Glomerular visceral epithelial cell (primary cell): ENCODE measurements around the gene CDC73.
"Not testable (repeated sequence)": the region's sequence is repeated elsewhere in the genome, so short reads cannot be mapped to it uniquely, and the experiment has no call there.

ENCODE experiments used
- DNase-seq: peaks from one replicate; pipeline ENCODE4 v3.0.0-alpha.2; 2016; ENCODE audit errors: extremely low spot score

Gene CDC73

DNA sequence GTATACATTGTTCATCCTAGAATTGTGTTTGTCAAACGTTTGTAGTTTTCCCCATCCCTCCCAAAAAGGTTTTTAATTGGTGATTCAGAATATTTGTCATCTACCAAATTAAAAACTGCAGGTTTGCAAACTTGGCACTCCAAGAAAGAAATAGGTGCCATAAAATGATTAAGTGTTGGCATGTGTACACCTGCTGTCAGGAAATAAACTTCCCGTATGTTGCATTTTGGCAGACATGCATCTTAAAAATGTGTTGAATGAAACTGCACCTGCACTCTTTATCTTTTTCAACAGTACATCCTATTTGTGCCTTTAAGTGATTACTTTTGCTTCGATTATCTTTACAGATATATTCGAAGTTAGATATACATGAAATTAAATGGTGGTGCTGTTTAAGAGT is 57.3 kb downstream of the CDC73 start:
- no peak for DNase-seq

DNA sequence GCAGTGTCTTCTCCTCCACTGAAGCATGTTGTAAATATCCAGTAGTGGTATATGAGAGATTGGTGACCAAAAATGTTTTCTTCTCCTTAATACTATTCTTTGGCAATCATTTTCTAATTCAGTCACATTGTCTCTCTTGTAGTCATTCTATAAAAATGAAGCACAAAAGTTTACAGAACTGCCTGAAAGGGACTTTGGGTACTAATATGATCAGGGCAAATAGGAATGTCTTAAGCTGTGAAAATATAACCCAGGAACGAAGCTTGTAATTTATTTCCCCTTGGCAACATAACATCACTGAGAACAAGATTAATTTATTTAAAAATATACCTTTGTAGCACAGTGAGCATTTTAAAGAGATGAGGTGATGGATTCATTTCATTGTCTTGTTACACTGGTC is 59.7 kb downstream of the CDC73 start:
- DNase-seq, result peak; percentile 13

DNA sequence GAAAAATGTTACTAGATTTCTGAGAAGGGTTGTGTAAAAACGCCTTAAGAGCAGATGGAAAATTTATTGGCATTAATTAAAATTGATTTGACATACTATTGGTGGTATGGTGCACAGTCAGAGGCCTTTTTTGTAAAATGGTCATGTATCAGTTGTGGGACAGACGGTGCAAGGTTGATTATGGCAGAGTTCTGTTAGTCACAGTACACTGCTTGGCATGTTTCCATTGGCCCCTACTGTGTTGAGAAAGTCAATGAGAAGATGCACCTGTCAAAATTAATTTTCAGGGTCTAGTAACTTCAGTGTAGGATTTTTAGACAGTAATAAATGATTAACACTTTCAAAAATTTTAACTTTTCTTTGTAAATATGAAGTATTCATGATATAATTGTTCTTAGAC is 60.2 kb downstream of the CDC73 start:
- DNase-seq, result peak; percentile 17

DNA sequence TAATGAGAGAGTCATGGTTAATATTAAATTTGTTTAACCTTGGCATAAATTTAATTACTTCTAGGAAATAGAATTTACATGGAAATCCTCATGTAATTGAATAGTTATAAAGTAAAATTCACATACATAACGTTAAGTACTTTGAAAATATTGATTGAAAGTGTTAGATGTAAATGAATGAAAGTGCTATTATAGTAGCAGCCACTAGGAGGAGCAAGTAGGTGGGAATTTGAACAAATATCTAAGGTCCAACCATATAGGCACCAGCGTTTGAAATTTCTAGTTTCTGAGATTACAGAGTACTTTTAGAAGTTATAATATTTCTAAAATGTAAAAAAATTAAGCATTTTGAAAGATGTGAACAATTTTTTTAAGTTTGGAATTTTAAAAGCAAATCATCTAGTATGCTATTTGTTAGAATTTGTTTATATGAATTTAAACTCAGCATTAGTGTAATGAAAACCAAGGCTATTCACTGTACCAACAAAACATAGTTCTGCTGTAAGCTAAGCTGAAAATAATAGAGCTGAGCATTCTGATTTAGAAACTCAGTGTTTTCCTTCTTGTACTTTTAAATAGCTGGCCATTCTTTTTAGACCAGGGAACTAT is 61.3 kb downstream of the CDC73 start:
- DNase-seq, result peak; percentile 59

- DNase-seq, result no peak
Measured at GRCh38 chr1:193184776-193185175, 62.9 kb downstream of the CDC73 start.

- no peak for DNase-seq
Measured at GRCh38 chr1:193185211-193185610, 63.4 kb downstream of the CDC73 start.

DNA sequence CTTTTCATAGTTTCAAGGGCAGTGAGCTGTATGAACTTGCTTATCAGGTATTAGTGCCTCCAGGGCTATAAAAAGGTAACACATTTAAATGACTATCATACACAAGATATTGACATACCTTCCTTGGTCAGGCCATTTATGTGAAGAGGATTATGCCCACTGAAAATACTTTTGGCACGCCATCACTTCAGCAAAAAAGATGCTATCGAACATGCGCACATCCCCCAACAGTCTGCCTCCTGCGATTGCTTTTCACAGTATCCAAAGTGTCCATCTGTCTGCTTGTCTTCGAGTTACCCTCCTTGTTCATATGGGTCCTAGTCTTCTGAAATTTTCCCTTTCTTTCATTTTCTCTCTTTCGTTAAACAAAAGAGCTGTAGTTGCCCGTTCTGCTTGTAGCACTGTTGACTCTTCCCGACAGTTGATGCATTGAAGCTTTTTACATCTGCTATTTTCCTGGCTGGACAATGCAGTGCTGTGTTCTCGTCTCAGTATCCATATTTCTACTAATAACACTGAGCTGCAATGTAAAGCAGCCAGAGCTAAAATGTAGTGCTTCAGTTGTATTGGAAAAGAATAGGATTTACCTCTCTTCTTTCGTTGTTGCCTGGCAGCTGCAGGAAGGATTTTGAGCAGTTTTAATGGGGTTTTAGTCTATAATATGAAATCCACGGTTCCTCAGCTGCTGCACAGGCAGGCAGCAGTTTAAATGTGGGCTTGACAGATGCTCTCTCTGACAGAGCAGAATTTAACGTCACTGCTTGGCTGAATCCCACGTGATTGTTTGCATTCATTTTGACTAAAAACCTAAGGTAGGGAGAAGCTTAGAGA is 64.3 kb downstream of the CDC73 start, which contains the start of gene B3GALT2:
B3GALT2 (minus strand) TSS at position 713 of the 831 bp plus-strand sequence. CDS start 5,051 bp downstream, outside the sequence.
- peak; percentile 11 for DNase-seq

DNA sequence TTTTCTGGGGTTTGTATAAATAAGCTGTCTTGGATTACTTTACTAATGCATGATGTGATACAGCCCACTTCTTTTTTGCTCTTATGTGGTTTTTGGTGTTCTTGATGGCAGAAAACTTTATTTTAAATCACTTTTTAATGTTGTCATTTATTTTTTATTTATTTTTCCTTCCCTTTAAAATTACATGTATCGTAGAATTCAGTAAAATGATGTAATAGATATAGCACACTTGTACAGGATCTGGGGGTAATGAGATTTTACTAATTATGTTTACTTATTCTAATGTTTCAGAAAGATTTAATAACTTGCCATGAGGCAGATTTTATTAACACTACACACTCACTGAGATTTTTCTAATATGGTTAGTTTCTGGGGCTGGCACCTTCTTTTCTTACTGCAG is 65.3 kb downstream of the CDC73 start:
- DNase-seq, result no peak

DNA sequence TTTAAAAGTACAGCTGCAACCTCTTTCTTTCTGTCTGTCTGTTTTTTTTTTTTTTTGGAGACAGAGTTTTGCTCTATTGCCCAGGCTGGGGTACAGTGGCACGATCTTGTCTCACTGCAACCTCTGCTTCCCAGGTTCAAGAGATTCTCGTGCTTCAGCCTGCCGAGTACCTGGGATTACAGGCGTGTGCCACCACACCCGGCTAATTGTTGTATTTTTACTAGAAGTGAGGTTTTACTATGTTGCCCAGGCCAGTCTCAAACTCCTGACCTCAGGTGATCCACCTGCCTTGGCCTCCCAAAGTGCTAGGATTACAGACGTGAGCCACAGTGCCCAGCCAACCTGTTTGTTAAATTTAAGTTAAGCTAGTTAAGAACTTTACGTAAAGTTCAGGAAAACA is 67.1 kb downstream of the CDC73 start:
- DNase-seq, result not testable (repeated sequence)

DNA sequence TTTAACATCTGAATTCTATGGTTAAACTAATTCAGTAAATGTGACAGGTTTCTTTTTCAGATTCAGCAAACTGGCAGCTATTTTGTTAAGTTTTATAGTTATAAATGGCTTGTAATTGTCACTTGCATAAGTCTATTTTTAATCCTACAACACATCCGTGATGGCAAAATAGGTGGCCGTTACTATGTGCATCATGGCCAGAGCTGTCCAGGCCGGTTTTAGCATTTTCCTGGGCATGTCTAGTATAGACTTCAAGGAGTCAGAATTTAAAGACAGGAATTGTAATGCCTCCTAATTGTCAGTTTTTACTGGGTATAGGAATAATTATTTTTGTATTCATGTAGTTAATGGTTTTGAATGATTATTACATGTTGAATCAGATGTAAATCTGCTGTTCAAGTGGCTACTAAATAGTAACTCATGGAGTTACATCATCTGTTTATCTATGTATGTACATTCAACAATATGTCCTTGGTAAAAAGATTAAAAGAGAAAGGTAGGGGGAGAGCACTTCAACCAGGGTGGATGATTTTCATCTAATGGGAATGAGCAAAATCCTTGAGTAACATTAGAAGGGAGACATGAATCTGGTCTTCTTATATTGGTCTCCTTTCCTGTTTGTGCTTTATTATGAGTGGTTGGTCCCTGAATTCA is 67.7 kb downstream of the CDC73 start:
- DNase-seq, result no peak

DNA sequence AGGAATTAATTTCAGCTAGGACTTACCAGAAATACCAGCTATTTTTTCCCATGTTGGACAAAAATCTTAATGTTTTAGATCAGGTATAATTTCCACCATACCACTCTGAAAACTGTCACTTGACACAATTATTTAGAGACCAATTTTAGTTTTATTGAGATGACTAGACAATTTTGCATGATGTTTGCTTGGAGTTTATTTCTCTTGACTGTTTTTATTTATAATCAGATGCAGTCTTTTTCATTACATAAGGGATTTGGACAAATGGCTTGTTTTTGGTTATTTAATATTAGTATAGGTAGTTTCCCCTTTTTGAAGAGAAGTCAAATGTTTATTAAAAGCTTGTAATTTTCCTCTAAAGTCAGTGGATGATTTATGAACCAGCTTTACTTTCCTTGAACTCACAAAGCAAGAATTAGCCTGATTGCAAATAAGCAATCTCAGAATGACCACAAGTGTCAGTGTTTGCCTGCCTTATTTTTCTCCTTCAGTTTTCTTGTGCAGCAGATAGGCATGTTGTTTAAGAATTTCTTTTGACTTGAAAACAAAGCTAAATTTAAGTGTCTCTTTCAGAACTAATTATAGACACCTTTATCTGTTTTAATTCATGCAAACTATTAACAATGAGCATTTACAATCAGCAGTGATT is 68.4 kb downstream of the CDC73 start:
- peak; percentile 12 for DNase-seq

DNA sequence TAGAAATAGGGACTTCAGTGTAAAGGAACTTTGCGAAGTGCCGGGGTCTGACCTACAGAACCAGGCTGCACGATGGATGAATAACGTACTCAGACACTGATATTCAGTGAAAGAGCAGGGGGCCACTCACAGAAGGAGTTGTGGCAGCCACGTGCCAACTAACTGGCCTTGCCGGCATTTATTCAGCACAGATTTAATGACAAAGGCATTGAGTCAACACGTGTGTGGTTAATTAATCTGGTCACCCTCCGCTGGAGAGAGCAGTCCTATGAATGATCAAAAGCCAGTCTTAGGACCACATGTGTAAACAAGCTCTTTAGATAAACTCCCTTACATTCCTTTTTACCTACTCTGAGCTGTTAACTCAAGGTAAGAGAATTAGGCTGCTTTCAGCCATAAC is 70.8 kb downstream of the CDC73 start:
- peak; percentile 15 for DNase-seq

- no peak for DNase-seq
Measured at GRCh38 chr1:193199940-193200339, 78.1 kb downstream of the CDC73 start.

GRCh38 chr1:193201021-193201420 is 79.2 kb downstream of the CDC73 start:
- DNase-seq, result no peak

DNA sequence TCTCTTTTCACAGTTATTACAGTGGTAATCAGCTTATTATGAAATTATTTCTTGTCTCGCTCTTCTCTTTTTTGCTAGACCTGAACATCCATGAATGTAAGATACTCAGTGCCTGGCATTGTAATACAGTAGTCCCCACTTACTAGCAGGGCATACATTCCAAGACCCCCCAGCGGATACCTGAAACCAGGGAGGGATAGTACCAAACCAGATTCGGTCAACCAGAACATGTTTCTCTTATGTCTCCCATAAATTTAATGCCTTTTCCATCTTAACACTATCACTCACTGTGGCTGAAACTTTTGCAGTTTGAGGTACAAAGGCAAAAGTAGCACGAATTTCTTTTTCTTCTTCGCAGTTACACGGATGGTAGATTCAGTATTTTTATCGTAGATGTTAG is 89.2 kb downstream of the CDC73 start:
- no peak for DNase-seq

- peak; percentile 47 for DNase-seq
Measured at GRCh38 chr1:193211539-193211938, 89.7 kb downstream of the CDC73 start.

DNA sequence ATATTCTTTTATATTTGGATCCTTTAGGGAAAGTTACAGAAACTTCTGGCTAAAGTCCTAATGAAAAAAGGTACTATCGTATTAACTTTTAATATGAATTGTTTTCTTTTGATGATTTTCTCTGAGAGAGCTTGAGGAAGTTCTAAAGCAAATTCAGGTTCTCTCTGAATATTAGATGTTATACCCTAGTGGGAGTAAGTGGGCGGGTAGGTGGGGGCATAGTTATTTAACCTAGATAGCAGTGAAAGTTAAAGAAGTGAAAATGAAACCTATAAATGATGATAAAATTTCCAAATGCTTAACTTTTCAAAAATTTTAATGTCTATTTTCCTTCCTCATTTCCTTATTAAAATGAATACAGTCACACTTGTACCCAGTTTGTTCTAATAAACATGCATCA is 90.8 kb downstream of the CDC73 start:
- no peak for DNase-seq

DNA sequence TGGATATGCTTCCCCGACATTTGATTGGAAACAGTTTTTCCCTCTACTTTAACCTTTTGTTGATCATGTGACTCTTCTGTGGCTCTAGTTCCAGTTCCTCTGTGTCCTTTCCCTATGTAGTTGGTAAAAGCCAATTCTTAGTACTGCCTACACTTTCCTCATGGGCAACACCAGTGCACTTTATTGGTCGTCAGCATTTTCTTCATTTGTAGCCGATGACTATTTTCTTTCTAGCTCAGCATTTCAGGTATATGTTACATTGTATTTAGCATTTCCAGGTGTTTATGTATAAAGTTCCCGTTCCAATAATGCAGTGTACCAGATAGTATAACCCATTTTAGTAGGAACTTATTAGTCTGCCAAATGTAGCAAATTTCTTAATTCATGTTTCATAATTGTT is 92.2 kb downstream of the CDC73 start:
- DNase-seq, result no peak

DNA sequence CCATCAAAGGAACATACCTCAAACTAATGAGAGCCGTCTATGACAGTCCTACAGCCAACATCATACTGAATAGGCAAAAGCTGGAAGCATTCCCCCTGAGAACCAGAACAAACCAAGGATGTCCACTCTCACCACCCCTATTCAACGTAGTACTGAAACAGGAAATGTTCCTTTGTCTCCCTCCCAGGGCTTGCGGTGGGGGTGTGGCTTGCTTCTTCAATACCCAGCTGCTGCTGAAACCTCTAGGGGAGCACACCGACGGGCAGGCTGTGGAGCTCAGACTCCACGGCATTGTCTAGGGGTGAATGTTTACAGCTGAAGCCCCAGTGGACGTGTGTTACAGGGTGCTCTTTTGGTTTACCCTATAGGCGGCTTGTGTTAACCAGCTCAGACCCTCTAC is 95.1 kb downstream of the CDC73 start:
- DNase-seq, result no peak

- no peak for DNase-seq
Measured at GRCh38 chr1:193219391-193219790, 97.6 kb downstream of the CDC73 start.

DNA sequence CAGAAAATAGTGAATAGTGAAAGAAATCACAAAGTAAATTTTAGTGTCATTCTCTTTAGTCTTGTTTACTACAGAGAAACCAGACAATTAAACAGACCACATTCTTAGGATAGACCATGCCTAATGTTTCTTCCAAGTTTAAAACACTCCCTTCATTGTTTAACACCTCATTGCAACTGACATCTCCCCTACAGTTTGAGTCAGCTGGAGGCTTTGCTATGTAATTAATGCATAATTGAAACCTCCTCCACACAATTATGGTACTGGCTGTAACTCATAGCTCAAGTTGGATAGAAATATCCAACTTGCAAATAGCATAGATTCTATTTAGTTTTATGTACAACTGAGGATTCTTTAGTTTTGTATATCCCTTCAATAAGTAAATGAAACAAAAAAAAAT is 99.8 kb downstream of the CDC73 start:
- DNase-seq, result no peak

DNA sequence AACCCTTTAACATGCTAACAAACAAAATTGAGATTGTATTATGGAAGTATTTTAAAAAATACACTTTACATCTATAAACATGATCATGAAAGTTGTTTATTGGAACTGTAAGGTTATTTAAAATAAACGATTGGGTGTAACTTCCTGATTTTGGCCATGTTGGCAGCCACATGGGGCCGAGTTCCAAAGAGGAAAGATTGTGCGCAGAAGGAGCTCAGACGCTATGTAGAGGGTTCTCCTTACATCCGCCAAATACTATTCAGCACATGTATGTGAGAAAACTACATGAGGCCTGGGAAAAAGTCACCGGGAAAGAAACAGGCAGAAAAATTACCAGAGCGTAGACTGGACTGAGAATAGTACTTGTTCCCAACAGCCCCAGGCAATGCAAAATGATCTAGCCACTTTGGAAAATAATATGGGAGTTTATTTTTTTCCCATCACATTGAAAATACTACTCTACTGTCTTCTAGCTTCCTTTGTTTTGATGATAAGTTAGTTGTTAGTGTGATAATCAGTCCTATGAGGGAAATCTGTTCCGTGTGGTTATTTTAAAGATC is 100.3 kb downstream of the CDC73 start:
- DNase-seq, result no peak
